NCI-H345 treated with DMSO at 0.1 percent for 48 hours (cell line): ENCODE results near the gene DDTL.
"Not testable (repeated sequence)": the region's sequence is repeated elsewhere in the genome, so short reads cannot be mapped to it uniquely, and the experiment has no call there.

Source experiments
- DNase-seq: peaks from one replicate; lab custom pipeline; 2025; ENCODE audit not compliant: unreplicated experiment; lab: John Stamatoyannopoulos, UW

Gene DDTL

GRCh38 chr22:23969071-23969470 is 2.4 kb downstream of the DDTL start:
- no peak for DNase-seq

DNA sequence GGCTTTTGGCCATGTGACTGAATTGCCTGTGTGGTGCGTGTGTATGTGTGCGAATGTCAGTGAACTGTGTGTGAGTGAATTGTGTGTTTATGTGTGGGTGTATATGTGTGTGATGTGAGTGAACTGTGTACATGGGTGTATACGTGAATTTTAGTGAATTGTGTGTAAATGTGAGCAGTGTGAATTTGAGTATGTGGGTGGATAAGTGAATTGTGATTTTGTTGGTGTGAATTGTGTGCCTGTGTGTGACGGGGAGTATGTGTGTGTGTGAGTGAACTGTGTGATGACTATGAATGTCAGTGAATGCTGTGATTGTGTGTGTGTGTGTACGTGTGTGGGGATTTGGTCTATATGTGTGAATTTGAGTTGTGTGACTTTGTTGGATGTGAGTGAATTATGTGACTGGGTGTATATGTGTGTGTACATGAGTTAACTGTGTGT is 3.5 kb downstream of the DDTL start:
- DNase-seq = no peak

DNA sequence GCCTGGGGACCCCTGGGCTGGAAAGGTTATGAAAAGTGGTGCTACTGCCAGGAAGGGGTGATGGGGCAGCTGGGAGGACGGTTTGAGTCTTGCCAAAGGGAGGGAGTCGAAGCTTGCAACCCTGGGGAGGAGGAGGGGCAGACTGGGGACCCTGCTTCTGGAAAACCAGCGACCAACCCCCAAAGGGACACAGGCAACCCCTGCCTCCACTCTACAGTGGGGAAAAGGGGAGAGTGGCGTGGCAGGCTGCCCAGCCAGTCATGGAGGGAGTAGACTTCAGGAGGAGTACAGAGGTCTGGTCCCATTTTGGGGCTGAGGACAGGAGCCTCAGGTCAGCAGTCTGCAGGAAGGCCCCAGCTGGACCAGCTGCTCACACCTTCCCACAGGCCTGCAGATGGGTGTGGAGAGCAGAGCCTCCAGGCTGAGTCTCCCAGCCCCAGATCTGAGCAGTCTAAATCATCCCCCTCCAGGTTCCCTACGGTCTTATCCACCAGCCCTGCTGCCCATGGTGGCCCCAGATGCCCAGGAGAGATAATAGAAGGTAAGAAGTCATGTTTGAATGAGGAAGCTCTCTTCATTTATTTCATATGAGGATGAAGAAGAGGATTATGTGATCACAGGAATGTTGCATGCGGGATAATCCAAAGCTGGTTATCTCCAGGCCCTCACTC is 4.3 kb downstream of the DDTL start:
- no peak for DNase-seq

- not testable (repeated sequence) for DNase-seq
Observed at GRCh38 chr22:23971927-23972326, 5.2 kb downstream of the DDTL start.

DNA sequence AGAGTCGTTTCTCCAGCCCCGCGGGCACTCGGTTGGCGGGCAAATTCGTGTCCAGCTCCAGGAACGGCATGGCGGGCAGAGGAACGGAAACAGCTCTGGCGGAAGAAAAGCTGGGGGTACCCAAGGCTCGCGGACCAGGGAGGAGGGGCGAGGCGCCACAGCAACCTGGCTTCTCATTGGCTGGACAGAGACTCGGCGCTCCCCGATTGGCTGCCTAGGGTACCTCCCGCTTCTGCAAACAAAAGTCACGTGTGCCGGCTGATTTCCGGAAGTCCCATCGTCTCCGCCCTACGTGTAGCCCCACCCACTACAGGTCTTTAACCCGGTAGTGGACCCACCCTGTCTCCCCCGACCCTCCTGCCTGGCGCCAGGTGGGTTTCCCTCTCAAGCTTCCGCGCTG is 7.7 kb downstream of the DDTL start, which contains the start of gene DDT:
TSS of gene DDT (minus strand) at position 97 of the 400 bp plus-strand sequence. CDS start at position 70, 27 bp downstream.
- DNase-seq = not testable (repeated sequence)

GRCh38 chr22:23974836-23975352 is 8.2 kb downstream of the DDTL start:
- not testable (repeated sequence) for DNase-seq

- DNase-seq = not testable (repeated sequence)
Observed at GRCh38 chr22:23977304-23977703, 10.6 kb downstream of the DDTL start.

DNA sequence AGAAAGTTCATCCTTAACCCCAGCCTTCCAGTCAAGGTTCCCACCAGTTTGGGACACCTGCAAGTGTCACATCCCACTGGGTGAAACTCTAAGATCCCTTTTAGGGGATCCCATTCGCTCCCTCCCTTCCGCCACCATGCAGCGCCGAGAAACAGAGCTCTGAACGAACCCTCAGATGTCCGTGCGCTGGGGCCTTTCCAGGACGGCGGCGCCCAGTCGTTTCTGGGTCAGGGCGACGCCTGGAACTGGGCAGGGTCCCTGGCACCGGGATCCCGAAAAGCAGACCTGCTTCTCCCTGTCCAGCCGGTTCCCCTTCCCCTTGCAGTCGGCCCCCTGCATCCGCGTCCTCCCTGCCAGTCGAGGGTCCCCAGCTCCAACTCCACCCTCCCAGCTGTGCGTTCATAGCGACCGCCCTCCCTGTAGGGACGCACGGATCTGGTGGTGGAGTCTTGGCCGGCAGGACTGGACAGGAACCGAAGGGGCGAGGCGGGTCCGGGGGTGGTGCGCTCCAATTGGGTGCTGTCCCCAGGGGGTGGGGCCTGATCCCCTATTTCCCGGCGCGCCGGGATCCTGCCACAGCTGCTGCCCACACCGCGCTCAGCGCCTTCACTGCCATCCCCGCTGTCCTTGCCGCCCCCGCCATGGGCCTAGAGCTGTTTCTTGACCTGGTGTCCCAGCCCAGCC is 13.0 kb downstream of the DDTL start, which contains the start of gene GSTT2:
TSS of gene GSTT2 (plus strand) at position 578 of the 684 bp plus-strand sequence.
- DNase-seq = not testable (repeated sequence)

GRCh38 chr22:23980567-23980966 is 13.9 kb downstream of the DDTL start:
- not testable (repeated sequence) for DNase-seq

DNA sequence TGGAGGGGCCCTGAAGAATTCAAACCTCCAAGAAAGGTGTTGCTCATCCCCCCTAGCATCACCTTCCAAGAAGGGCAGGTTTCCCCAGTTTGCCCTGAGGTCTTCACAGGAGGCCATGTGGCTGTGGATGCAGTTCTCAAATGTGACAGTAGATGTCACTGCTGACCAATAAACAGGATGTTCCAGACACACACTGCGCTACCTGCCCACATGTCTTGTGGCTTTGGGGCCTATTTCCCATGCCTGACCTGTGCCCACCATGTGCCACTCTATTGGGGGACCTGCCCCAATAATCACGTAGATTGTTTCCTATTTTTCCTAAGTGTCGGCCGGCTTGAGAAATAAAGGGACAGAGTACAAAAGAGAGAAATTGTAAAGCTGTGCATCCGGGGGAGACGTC is 17.7 kb downstream of the DDTL start:
- peak; percentile 10 for DNase-seq

- not testable (repeated sequence) for DNase-seq
Observed at GRCh38 chr22:23986089-23986488, 19.4 kb downstream of the DDTL start.

DNA sequence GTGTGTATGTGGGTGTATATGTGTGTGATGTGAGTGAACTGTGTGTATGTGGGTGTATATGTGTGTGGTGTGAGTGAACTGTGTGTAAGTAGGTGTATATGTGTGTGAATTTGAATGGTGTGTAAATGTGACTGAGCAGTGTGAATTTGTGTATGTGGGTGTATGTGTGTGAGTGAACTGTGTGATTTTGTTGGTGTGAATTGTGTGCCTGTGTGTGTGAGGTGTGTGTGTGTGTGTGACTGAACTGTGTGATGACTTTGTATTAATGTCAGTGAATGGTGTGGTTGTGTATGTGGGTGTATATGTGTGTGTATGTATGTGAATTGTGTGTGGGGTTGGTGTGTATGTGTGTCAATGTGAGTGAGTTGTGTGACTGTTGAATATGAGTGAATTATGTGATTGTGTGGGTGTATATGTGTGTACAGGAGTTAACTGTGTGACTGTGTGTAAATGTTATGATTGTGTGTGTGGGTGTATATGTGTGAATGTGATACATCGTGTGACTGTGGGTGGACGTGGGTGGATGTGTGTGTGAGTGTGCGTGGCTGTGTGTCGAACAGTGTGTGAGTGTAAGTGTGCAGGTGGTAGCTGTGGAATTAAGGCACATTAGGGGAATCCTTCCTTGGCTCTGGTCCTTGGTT is 20.0 kb downstream of the DDTL start:
- not testable (repeated sequence) for DNase-seq

GRCh38 chr22:23989583-23990244 is 23.0 kb downstream of the DDTL start:
- DNase-seq = not testable (repeated sequence)

DNA sequence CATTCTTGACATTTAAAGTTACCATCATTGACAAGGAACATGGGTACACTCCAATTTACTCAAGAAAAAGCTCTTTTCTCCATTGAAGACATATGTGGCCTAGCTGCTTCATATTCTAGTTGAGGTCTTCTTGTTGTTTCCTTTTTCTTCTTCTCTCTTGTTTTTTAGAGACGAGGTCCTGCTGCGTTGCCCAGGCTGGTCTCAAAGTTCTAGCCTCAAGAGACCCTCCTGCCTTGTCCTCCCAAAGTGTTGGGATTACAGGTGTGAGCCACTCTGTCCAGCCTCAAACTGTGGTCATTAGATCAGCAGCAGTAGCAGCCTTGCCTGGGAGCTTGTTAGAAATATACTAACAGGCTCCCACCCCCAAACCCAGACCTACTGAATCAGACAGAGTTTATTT is 26.4 kb downstream of the DDTL start:
- not testable (repeated sequence) for DNase-seq

GRCh38 chr22:23993581-23994177 is 27.0 kb downstream of the DDTL start:
- not testable (repeated sequence) for DNase-seq

GRCh38 chr22:23997092-23997491 is 30.4 kb downstream of the DDTL start:
- DNase-seq = no peak

DNA sequence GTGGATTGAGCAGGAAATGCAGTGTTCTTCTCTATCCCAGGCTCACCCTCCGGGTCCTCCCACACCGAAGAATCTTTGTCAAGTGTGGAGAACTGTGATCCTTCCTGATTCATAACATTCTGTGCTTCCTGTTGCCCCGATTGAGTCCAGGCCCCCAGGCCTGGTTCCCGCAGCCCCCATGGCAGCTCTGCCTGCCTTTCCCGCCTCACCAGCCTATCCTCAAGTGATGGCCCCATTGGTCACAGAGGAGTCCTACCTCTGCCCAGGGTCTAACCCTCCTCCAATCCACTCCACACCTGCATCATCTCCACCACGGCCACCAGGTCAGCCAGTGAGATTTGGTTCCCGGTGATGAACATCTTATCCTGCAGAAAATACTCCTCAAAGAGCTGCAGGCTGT is 33.1 kb downstream of the DDTL start:
- not testable (repeated sequence) for DNase-seq

- DNase-seq = no peak
Observed at GRCh38 chr22:24001314-24001713, 34.6 kb downstream of the DDTL start.

DNA sequence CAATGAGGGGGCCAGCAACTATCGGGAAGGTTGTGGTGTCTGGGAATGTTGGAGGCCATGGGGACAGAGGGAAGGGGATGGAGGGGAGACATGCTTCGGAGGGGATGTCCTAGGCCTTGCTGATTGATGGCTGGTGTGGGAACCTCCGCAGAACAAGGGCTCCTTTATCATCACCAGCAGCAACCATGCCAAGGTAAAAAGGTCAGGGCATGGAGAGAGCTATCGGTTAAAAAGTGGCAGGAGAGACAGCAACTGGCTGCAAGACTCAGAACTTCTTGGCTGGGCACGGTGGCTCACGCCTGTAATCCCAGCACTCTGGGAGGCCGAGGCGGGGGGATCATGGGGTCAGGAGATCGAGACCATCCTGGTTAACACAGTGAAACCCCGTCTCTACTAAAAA is 35.6 kb downstream of the DDTL start:
- DNase-seq = no peak

DNA sequence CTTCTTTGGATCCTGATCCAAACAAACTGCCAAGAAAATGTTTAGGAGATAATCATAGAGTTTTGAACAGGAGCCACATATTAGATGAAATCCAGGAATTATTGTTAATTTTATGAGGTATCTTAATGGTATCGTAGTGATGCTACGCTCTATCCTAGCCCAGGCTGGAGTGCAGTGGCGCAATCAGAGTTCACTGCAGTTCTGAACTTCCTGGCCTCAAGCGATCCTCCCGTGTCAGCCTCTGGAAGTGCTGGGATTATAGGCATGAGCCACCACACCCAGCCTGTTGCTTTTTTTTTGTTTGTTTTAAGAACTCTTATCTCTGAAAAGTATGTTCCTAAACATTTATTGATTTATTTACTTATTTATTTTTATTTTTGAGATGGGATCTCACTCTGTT is 36.2 kb downstream of the DDTL start:
- DNase-seq = no peak

DNA sequence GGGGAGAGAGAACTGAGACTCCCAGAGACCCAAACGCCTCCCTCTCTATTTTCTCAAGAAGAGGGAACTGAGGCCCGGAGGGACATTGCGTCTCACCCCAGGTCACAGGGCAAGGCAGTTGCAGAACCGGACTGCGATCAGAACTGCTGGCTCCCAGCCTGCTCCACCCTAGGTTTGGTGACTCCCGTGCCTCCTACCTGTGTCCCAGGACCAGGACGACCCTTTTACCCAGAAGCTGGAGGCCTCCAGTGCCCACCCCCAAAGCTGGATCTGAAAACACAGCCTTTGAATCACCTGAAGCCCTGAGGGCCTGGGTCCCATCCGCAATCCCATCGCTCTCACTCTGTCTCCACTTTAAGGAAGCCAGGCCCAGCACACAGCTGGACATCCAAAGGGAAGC is 37.2 kb downstream of the DDTL start:
- no peak for DNase-seq
